IMR-90 (cell line): Measurements from ENCODE around the gene S1PR3. TPM values are rescaled to one million over a fixed set of nuclear protein-coding genes. Genes with fewer than 3 reads are reported as not detected.

Experiments
- ATAC-seq: fragments of 200-7000 bp; cut with Tn5 transposase; 2 replicates; pipeline ENCODE4 v1.9.1; 2020; ENCODE audit warnings: low read depth, mild to moderate bottlenecking, moderate library complexity
- BruUV-seq: library from RNA; stranded (reverse); fragments of 400-500 nt; replicated peaks from 2 replicates; lab custom pipeline; 2021; lab: Mats Ljungman, UMichigan
- CTCF ChIA-PET: fragments of 300-600 bp; formaldehyde crosslinking; extraction: SDS; loops from one replicate; lab custom pipeline; 2021; ENCODE audit warnings: antibody characterized with exemption; lab: Yijun Ruan, JAX
- POLR2A ChIA-PET: fragments of 300-600 bp; sonication (Branson Sonifier 250); formaldehyde crosslinking; loops from one replicate; lab custom pipeline; 2022; ENCODE audit warnings: antibody characterized with exemption; ENCODE audit not compliant: unreplicated experiment; lab: Charles Lee
- DNase-seq: peaks from one replicate; pipeline ENCODE4 v3.0.0; 2013
- H2AFZ ChIP-seq: replicated peaks from 2 replicates; pipeline ENCODE3; 2013; ENCODE audit warnings: low read length, mild to moderate bottlenecking; ENCODE audit not compliant: poor library complexity
- H2AK5ac ChIP-seq: 2 replicates; pipeline ENCODE4 v1.6.1; 2013; ENCODE audit warnings: low read depth, low read length, inconsistent platforms
- H2AK9ac ChIP-seq: replicated peaks from 2 replicates; pipeline ENCODE3; 2013; ENCODE audit warnings: mild to moderate bottlenecking, low read depth, low read length, moderate library complexity; ENCODE audit not compliant: poor library complexity
- H2BK120ac ChIP-seq: 2 replicates; pipeline ENCODE4 v1.6.1; 2013; ENCODE audit warnings: low read depth, low read length, inconsistent platforms
- H2BK15ac ChIP-seq: 3 replicates; pipeline ENCODE4 v1.6.1; 2013; ENCODE audit warnings: low read depth, low read length, inconsistent platforms
- H2BK20ac ChIP-seq: 2 replicates; pipeline ENCODE4 v1.6.1; 2013; ENCODE audit warnings: low read depth, mild to moderate bottlenecking, inconsistent platforms, low read length, moderate library complexity
- H2BK5ac ChIP-seq: 2 replicates; pipeline ENCODE4 v1.6.1; 2013; ENCODE audit warnings: mild to moderate bottlenecking, low read depth, low read length, inconsistent platforms; ENCODE audit not compliant: poor library complexity, severe bottlenecking
- H3K14ac ChIP-seq: replicated peaks from 2 replicates; pipeline ENCODE4 v1.6.1; 2013; ENCODE audit warnings: low read depth, low read length, inconsistent platforms
- H3K18ac ChIP-seq: 2 replicates; pipeline ENCODE4 v1.6.1; 2013; ENCODE audit warnings: low read depth, low read length, control low read depth
- H3K23ac ChIP-seq: 2 replicates; pipeline ENCODE4 v1.6.1; 2013; ENCODE audit warnings: low read depth, low read length, inconsistent platforms
- H3K27ac ChIP-seq: 2 replicates; pipeline ENCODE4 v1.5.1; 2013; ENCODE audit warnings: mild to moderate bottlenecking, control low read depth, low read length; ENCODE audit not compliant: insufficient read depth
- H3K27me3 ChIP-seq: 2 replicates; pipeline ENCODE4 v1.6.1; 2013; ENCODE audit warnings: low read length; ENCODE audit not compliant: control insufficient read depth, insufficient read depth
- H3K36me3 ChIP-seq: 2 replicates; pipeline ENCODE4 v1.6.1; 2013; ENCODE audit warnings: low read length, mixed read lengths; ENCODE audit not compliant: control insufficient read depth, insufficient read depth
- H3K4ac ChIP-seq: 2 replicates; pipeline ENCODE4 v1.6.1; 2013; ENCODE audit warnings: low read depth, low read length, inconsistent platforms
- H3K4me1 ChIP-seq: 2 replicates; pipeline ENCODE4 v1.6.1; 2013; ENCODE audit warnings: low read length, mixed read lengths; ENCODE audit not compliant: control insufficient read depth, insufficient read depth
- H3K4me2 ChIP-seq: 2 replicates; pipeline ENCODE4 v1.6.1; 2013; ENCODE audit warnings: low read depth, mild to moderate bottlenecking, control low read depth, low read length, moderate library complexity
- H3K4me3 ChIP-seq: 2 replicates; pipeline ENCODE4 v1.5.1; 2013; ENCODE audit warnings: low read depth, mild to moderate bottlenecking, control low read depth, low read length, moderate library complexity; ENCODE audit not compliant: insufficient read depth
- H3K56ac ChIP-seq: 2 replicates; pipeline ENCODE4 v1.6.1; 2013; ENCODE audit warnings: low read length, inconsistent platforms; ENCODE audit not compliant: insufficient read depth; ENCODE audit errors: extremely low read depth
- H3K79me1 ChIP-seq, 2 experiments: 2 replicates each; pipeline ENCODE4 v1.6.1; 2013; ENCODE audit warnings: low read length in 2 of 2, inconsistent platforms in 1 of 2, low read depth in 1 of 2
- H3K9ac ChIP-seq: 2 replicates; pipeline ENCODE4 v1.6.1; 2013; ENCODE audit warnings: low read depth, low read length, control low read depth
- H3K9me1 ChIP-seq: 2 replicates; pipeline ENCODE4 v1.6.1; 2013; ENCODE audit warnings: low read length, inconsistent platforms; ENCODE audit not compliant: insufficient read depth
- H3K9me3 ChIP-seq: 2 replicates; pipeline ENCODE4 v1.6.1; 2013; ENCODE audit warnings: low read length; ENCODE audit not compliant: control insufficient read depth, insufficient read depth
- H4K20me1 ChIP-seq: 2 replicates; pipeline ENCODE4 v1.6.1; 2013; ENCODE audit warnings: low read length, inconsistent platforms; ENCODE audit not compliant: insufficient read depth
- H4K5ac ChIP-seq: 2 replicates; pipeline ENCODE4 v1.6.1; 2013; ENCODE audit warnings: mild to moderate bottlenecking, low read depth, low read length, control low read depth
- H4K8ac ChIP-seq, 2 experiments: 2 replicates each; pipeline ENCODE4 v1.6.1; 2013; ENCODE audit warnings: low read depth in 2 of 2, low read length in 2 of 2, control low read depth in 1 of 2, inconsistent platforms in 1 of 2
- H4K91ac ChIP-seq: 2 replicates; pipeline ENCODE4 v1.6.1; 2013; ENCODE audit warnings: low read depth, low read length, inconsistent platforms; ENCODE audit not compliant: insufficient read depth
- BHLHE40 ChIP-seq: fragments of 150-350 bp; IDR thresholded peaks from 2 replicates; pipeline ENCODE4 v1.6.1; 2016; ENCODE audit warnings: mild to moderate bottlenecking, low read depth, low read length
- CEBPB ChIP-seq: IDR thresholded peaks from 2 replicates; pipeline ENCODE4 v1.6.1; 2012; ENCODE audit warnings: low read depth, low read length, improper control_type of control experiment
- CHD1 ChIP-seq: IDR thresholded peaks from 2 replicates; pipeline ENCODE4 v1.6.1; 2012; ENCODE audit warnings: low read depth, low read length, improper control_type of control experiment
- CTCF ChIP-seq: conservative IDR thresholded peaks from 2 replicates; pipeline ENCODE4 v1.5.1; 2012; ENCODE audit warnings: mild to moderate bottlenecking, low read depth, low read length, improper control_type of control experiment
- ELK1 ChIP-seq: fragments of 150-350 bp; IDR thresholded peaks from 2 replicates; pipeline ENCODE4 v1.6.1; 2016; ENCODE audit warnings: low read depth, mild to moderate bottlenecking, low read length, moderate library complexity, borderline replicate concordance
- FOS ChIP-seq: fragments of 150-350 bp; IDR thresholded peaks from 2 replicates; pipeline ENCODE4 v1.6.1; 2016; ENCODE audit warnings: low read depth, low read length
- MAFK ChIP-seq: IDR thresholded peaks from 2 replicates; pipeline ENCODE4 v1.6.1; 2012; ENCODE audit warnings: low read depth, low read length, improper control_type of control experiment
- MAZ ChIP-seq: IDR thresholded peaks from 2 replicates; pipeline ENCODE4 v1.6.1; 2012; ENCODE audit warnings: low read depth, mild to moderate bottlenecking, low read length, improper control_type of control experiment, moderate library complexity, borderline replicate concordance
- MXI1 ChIP-seq: IDR thresholded peaks from 2 replicates; pipeline ENCODE4 v1.6.1; 2012; ENCODE audit warnings: low read depth, mild to moderate bottlenecking, low read length, moderate library complexity, borderline replicate concordance
- NFE2L2 ChIP-seq: fragments of 150-350 bp; IDR thresholded peaks from 2 replicates; pipeline ENCODE4 v1.6.1; 2016; ENCODE audit warnings: low read depth, mild to moderate bottlenecking, low read length
- POLR2A ChIP-seq: IDR thresholded peaks from 2 replicates; pipeline ENCODE4 v1.6.1; 2012; ENCODE audit warnings: mild to moderate bottlenecking, low read depth, low read length
- RAD21 ChIP-seq: IDR thresholded peaks from 2 replicates; pipeline ENCODE4 v1.6.1; 2012; ENCODE audit warnings: low read length, improper control_type of control experiment
- RCOR1 ChIP-seq: IDR thresholded peaks from 2 replicates; pipeline ENCODE4 v1.6.1; 2012; ENCODE audit warnings: mild to moderate bottlenecking, low read length, improper control_type of control experiment; ENCODE audit not compliant: insufficient replicate concordance
- RFX5 ChIP-seq: IDR thresholded peaks from 2 replicates; pipeline ENCODE4 v1.8.0; 2012; ENCODE audit warnings: low read depth, mild to moderate bottlenecking, low read length, moderate library complexity
- SMC3 ChIP-seq: fragments of 150-350 bp; IDR thresholded peaks from 2 replicates; pipeline ENCODE4 v1.6.1; 2016; ENCODE audit warnings: low read depth, mild to moderate bottlenecking, antibody characterized with exemption, low read length, moderate library complexity
- USF2 ChIP-seq: fragments of 150-350 bp; IDR thresholded peaks from 2 replicates; pipeline ENCODE4 v1.6.1; 2017; ENCODE audit warnings: mild to moderate bottlenecking, antibody characterized with exemption, low read length, low read depth
- WGBS, 2 experiments: methylation state at CpG; one replicate each; pipeline versions ENCODE4 v1.1.5 to v1.1.7; 2013; ENCODE audit warnings: missing lambda C conversion rate in 2 of 2; ENCODE audit not compliant: insufficient read length in 1 of 2; ENCODE audit errors: extremely low coverage in 2 of 2; 5-methylcytosine and 5-hydroxymethylcytosine counted together
- dilution Hi-C: fragments of 300-500 bp; cut with HindIII; formaldehyde crosslinking; loops from one replicate; pipeline ENCODE4 v1.14.3; 2018; ENCODE audit warnings: low sequenced_read_pairs; ENCODE audit not compliant: unreplicated experiment
- in situ Hi-C: fragments of 300-500 bp; cut with MboI; formaldehyde crosslinking; loops from 3 replicates; pipeline ENCODE4 v1.14.3; 2019; ENCODE audit warnings: low sequenced_read_pairs, inconsistent platforms, mixed read lengths
- intact Hi-C: fragments of 100-400 bp; cut with micrococcal nuclease; formaldehyde crosslinking; loops from 2 replicates; pipeline ENCODE4 v1.10.0; 2022
- polyA plus RNA-seq, 3 experiments: library from polyadenylated mRNA; depleted of rRNA; stranded (reverse); fragments of >200 nt; gene quantifications; 2 replicates each; pipeline ENCODE4 v1.2.3, GENCODE V29; 2012; ENCODE audit warnings: low replicate concordance in 1 of 3
- total RNA-seq: library from RNA; depleted of rRNA; stranded (reverse); fragments of >200 nt; gene quantifications from 2 replicates; pipeline ENCODE4 v1.2.3, GENCODE V29; 2012

Gene S1PR3
- total and polyA plus RNA-seq, 2 of the 4 experiments (the other 2 are of a cell fraction), result 28.4 to 28.7 TPM

- Histone ChIP-seq H4K20me1 (no peaks in the 10 kb centered on the region), H2BK120ac (peak overlapping the region; percentile 39), H3K4me2 (no peak overlapping the region), H3K4me3 (no peak overlapping the region), H3K4me1 (peaks cover 14% of the 10 kb centered on the region), H3K9me1 (peaks cover 14% of the 10 kb centered on the region), H3K36me3 (peaks cover 6% of the 10 kb centered on the region), H3K18ac (peak overlapping the region; percentile 25; the same call in 1 of the 2 replicates), H2BK15ac (peak overlapping the region; percentile 23; the same call in 2 of the 3 replicates), H4K8ac (peak overlapping the region in 1 of 2 experiments; percentile 29; a peak in 1 of 4 replicates), H3K4ac (peak overlapping the region; percentile 64), H2AFZ (no peak overlapping the region), H3K27me3 (no peaks in the 10 kb centered on the region), H4K91ac (peak overlapping the region; percentile 16; the same call in 1 of the 2 replicates), H2AK9ac (peak overlapping the region; percentile 62), H3K79me1 (peaks cover 3 to 14% of the 10 kb centered on the region in 2 experiments; a peak in 3 of 4 replicates), H2BK20ac (peak overlapping the region; percentile 71; the same call in 1 of the 2 replicates), H2AK5ac (peak overlapping the region; percentile 73; the same call in 1 of the 2 replicates), H3K56ac (no peak overlapping the region), H3K14ac (peak overlapping the region; percentile 49; the same call in 1 of the 2 replicates), H2BK5ac (peak overlapping the region; percentile 47), H3K27ac (peak overlapping the region; percentile 71; the same call in 1 of the 2 replicates), H3K23ac (no peak overlapping the region), H3K9ac (no peak overlapping the region), H4K5ac (peak overlapping the region; percentile 71), H3K9me3 (no peaks in the 10 kb centered on the region)
- DNase-seq (no peak), ATAC-seq (no peak)
- ChIA-PET CTCF (no interaction called here), POLR2A (no interaction called here)
- no peak for TF ChIP-seq USF2
- TF ChIP-seq FOS, result no peak
- TF ChIP-seq NFE2L2, result no peak
- TF ChIP-seq CTCF, result no peak
- no peak for TF ChIP-seq CHD1
- TF ChIP-seq RCOR1, result no peak
- TF ChIP-seq ELK1, result no peak
- TF ChIP-seq MXI1, result no peak
- TF ChIP-seq RFX5, result no peak
- no peak for TF ChIP-seq MAFK
- no peak for TF ChIP-seq BHLHE40
- TF ChIP-seq RAD21, result no peak
- TF ChIP-seq SMC3, result no peak
- no peak for TF ChIP-seq CEBPB
- no peak for TF ChIP-seq MAZ
- TF ChIP-seq POLR2A, result no peak
- WGBS, 2 experiments, result 100% methylated on average over 1 of the region's 9 CpGs; no CpG with 5 or more reads in 1 of the 2 experiments
- in situ Hi-C loops, result no loop called here
- intact Hi-C loops, result loop anchor here (5.0 to 10.0 kb wide), 2 partner anchors 97 to 139 kb away; partner anchors contain the start of gene SHC3
- BruUV-seq, result no TSS peak
- dilution Hi-C loops, result no loop called here
Measured at GRCh38 chr9:89037891-89038290, 46.6 kb downstream of the S1PR3 start.
